ENCODE measurements around the gene MT1G. TPM values are rescaled to one million over a fixed set of nuclear protein-coding genes. Genes with fewer than 3 reads are reported as not detected.
"Not testable (repeated sequence)": the region's sequence is repeated elsewhere in the genome, so short reads cannot be mapped to it uniquely, and the experiment has no call there.

Gene MT1G
- total RNA-seq, 2 donors from 2014 or later, result 0.85 TPM; not detected in 1

DNA sequence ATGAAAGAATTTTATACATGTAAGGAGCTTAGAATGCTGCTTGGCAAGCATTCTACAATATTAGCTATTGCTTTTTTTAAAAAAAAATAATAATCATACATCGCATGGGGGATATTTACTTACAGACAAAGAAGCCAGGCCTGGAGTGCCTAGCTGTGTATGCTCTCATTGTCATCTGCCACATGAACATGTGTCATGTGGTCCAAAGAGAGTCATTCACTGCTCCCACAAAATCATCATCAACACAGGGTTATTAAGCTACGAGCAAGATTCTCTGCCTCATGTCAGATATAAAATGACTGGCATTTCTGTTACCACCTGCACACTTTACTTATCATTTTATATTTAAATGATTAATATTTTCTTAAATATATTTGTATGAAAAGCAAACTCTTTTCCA is 44.2 kb downstream of the MT1G start:
- Mint-ChIP-seq H3K27ac (no peak overlapping the region), H3K4me3 (no peak overlapping the region), H3K36me3 (ENCODE audit: low read depth) (no peaks in the 10 kb centered on the region), H3K4me1 (peaks cover 18% of the 10 kb centered on the region), H3K27me3 (peaks cover 13% of the 10 kb centered on the region)
- ATAC-seq (no peak), DNase-seq (no peak)
- H3K9me3 ChIP-seq (ENCODE audit: control insufficient read depth, low read length, poor library complexity, severe bottlenecking), result no peaks in the 10 kb centered on the region

- not testable (repeated sequence) for ATAC-seq; H3K9me3 ChIP-seq (ENCODE audit: control insufficient read depth, low read length, poor library complexity, severe bottlenecking); H3K36me3 Mint-ChIP-seq (ENCODE audit: low read depth); H3K27ac Mint-ChIP-seq; H3K4me3 Mint-ChIP-seq; DNase-seq
- peaks cover 18% of the 10 kb centered on the region for H3K4me1 Mint-ChIP-seq
- H3K27me3 Mint-ChIP-seq, result peaks cover 17% of the 10 kb centered on the region
Measured at GRCh38 chr16:56623184-56623583, 44.7 kb downstream of the MT1G start.

DNA sequence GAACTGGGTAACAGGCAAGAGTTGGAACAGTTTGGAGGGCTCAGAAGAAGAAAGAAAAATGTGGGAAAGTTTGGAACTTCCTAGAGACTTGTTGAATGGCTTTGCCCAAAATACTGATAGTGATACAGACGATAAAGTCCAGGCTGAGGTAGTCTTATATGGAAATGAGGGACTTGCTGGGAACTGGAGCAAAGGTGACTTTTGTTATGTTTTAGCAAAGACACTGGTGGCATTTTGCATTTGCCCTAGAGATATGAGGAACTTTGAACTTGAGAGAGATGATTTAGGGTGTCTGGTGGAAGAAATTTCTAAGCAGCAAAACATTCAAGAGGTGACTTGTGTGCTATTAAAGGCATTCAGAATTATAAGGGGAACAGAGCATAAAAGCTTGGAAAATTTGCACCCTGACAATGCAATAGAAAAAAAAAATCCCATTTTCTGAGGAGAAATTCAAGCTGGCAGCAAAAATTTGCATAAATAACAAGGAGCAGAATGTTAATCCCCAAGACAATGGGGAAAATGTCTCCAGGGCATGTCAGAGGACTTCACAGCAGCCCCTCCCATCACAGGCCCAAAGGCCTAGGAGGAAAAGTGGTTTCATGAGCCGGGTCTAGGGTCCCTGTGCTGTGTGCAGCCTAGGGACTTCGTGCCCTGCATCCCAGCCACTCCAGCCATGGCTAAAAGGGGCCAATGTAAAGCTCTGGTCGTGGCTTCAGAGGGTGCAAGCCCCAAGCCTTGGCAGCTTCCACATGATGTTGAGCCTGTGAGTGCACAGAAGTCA is 46.0 kb downstream of the MT1G start:
- not testable (repeated sequence) for H3K27ac Mint-ChIP-seq; H3K9me3 ChIP-seq (ENCODE audit: control insufficient read depth, low read length, poor library complexity, severe bottlenecking); H3K4me3 Mint-ChIP-seq; ATAC-seq; H3K36me3 Mint-ChIP-seq (ENCODE audit: low read depth); DNase-seq
- peaks cover 22% of the 10 kb centered on the region for H3K4me1 Mint-ChIP-seq
- peaks cover 17% of the 10 kb centered on the region for H3K27me3 Mint-ChIP-seq

GRCh38 chr16:56620339-56620897 is 47.4 kb downstream of the MT1G start:
- no peak overlapping the region for H3K4me3 Mint-ChIP-seq
- no peaks in the 10 kb centered on the region for H3K36me3 Mint-ChIP-seq (ENCODE audit: low read depth)
- peaks cover 16% of the 10 kb centered on the region for H3K4me1 Mint-ChIP-seq
- no peaks in the 10 kb centered on the region for H3K9me3 ChIP-seq (ENCODE audit: control insufficient read depth, low read length, poor library complexity, severe bottlenecking)
- DNase-seq, result no peak
- no peak for ATAC-seq
- H3K27me3 Mint-ChIP-seq, result peaks cover 12% of the 10 kb centered on the region
- H3K27ac Mint-ChIP-seq, result no peak overlapping the region

DNA sequence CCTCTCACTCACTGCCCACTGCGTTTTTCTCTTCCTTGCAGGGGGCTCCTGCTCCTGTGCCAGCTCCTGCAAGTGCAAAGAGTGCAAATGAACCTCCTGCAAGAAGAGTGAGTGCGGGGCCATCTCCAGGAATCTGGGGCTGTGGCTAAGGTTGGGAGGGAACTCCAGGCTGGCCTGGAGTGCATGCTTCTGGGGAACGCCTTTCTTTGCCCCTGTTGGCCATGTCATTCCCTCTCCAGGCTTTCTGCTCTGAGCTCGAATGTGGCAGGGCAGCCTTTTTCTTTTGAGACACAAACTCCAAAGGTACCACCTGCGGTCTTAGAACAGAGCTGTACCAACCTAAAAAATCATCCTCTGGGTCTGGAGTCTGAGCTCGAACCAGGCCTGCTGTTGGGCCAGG is 49.7 kb downstream of the MT1G start:
- peaks cover 8% of the 10 kb centered on the region for H3K27me3 Mint-ChIP-seq
- no peaks in the 10 kb centered on the region for H3K36me3 Mint-ChIP-seq (ENCODE audit: low read depth)
- ATAC-seq, result no peak
- peaks cover 10% of the 10 kb centered on the region for H3K4me1 Mint-ChIP-seq
- H3K9me3 ChIP-seq (ENCODE audit: control insufficient read depth, low read length, poor library complexity, severe bottlenecking), result no peaks in the 10 kb centered on the region
- no peak overlapping the region for H3K4me3 Mint-ChIP-seq
- H3K27ac Mint-ChIP-seq, result no peak overlapping the region
- DNase-seq, result no peak

DNA sequence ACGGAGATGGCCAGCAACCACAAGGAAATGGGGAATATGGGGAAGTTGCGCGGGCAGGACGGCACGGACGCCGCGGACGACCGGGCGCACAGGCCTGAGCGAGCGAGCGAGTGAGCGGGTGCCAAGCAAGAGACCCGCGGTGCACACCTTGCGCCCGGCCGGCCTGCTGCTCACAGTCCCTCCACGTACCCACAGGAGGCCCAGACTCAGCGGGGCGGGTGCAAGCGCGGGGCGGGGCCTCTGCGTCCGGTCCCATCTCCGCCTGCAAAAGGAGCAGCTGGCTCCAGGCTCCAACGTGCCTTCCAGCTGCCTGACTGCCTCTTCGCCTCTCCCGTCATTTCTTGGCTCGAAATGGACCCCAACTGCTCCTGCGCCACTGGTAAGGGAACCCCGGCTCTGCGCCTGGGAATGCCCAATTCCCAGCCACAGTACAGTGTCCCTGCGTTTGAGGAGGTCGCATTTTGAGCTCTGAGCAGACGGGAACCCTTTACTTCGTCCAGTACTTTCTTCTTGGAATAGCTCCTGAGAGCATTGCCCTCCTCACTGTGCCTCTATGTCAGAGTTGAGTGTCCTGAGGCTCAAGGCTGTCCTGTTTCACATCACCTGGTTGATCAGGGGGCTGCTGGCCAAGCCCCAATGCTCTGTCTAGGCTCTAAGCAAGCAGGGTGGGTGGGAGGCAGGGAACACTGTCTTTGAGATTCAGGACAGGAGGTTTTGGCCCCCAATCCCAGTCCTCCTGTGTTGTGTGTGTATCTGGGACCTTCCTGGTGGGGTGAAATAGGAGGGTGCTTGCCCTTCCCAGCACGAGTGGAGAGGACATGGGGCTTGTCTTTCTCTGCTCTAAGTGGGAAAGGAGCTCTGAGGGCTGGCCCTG is 50.4 kb downstream of the MT1G start:
- peak overlapping the region; percentile 84 for H3K4me3 Mint-ChIP-seq
- ATAC-seq (peak; percentile 96), DNase-seq (peak in 1 of 3 donors; percentile 36)
- peaks cover 10% of the 10 kb centered on the region for H3K4me1 Mint-ChIP-seq
- no peaks in the 10 kb centered on the region for H3K36me3 Mint-ChIP-seq (ENCODE audit: low read depth)
- H3K27me3 Mint-ChIP-seq, result peaks cover 8% of the 10 kb centered on the region
- H3K9me3 ChIP-seq (ENCODE audit: control insufficient read depth, low read length, poor library complexity, severe bottlenecking), result no peaks in the 10 kb centered on the region
- no peak overlapping the region for H3K27ac Mint-ChIP-seq

Other genes starting within 250 kb of the MT1G start
- 100 to 1,000 TPM in 1 of 2 donors, 10 to 100 TPM in 1; 64.8 to 102 TPM for gene AMFR, start 242.5 kb downstream of the MT1G start, total RNA-seq
- 10 to 100 TPM; 84.8 to 92.2 TPM for gene NUDT21, start 216.7 kb downstream of the MT1G start, total RNA-seq
- gene OGFOD1, start 216.5 kb downstream of the MT1G start, total RNA-seq, result 10 to 100 TPM; 19.9 to 26.1 TPM
- 10 to 100 TPM; 47.2 to 60.9 TPM for gene BBS2, start 148.0 kb downstream of the MT1G start, total RNA-seq
- not detected for gene MT4, start 103.0 kb downstream of the MT1G start, total RNA-seq
- gene MT3, start 78.5 kb downstream of the MT1G start, total RNA-seq, result not detected
- 10 to 100 TPM; 36.4 to 43.4 TPM for gene MT2A, start 59.5 kb downstream of the MT1G start, total RNA-seq
- gene MT1E, start 42.3 kb downstream of the MT1G start, total RNA-seq, result 1 to 10 TPM; 1.9 to 8.7 TPM
- not detected for gene MT1M, start 35.4 kb downstream of the MT1G start, total RNA-seq
- gene MT1A, start 29.4 kb downstream of the MT1G start, total RNA-seq, result not detected
- not detected for gene MT1B, start 16.2 kb downstream of the MT1G start, total RNA-seq
- 1 to 10 TPM; 3.3 to 8.8 TPM for gene MT1F, start 10.1 kb downstream of the MT1G start, total RNA-seq
- not detected for gene MT1H, start 1.7 kb upstream of the MT1G start, total RNA-seq
- 10 to 100 TPM; 22.0 to 22.1 TPM for gene MT1X, start 14.4 kb upstream of the MT1G start, total RNA-seq
- gene NUP93, start 62.1 kb upstream of the MT1G start, total RNA-seq, result 10 to 100 TPM; 59.0 to 59.1 TPM
- gene SLC12A3, start 197.1 kb upstream of the MT1G start, total RNA-seq, result not detected

Measured in T-helper 17 cell (primary cell).